Measurements from ENCODE around the gene CNGA2. TPM values are rescaled to one million over a fixed set of nuclear protein-coding genes. Genes with fewer than 3 reads are reported as not detected.

CNGA2 gene
- total RNA-seq, 2 experiments from 2014 or later = not detected

DNA sequence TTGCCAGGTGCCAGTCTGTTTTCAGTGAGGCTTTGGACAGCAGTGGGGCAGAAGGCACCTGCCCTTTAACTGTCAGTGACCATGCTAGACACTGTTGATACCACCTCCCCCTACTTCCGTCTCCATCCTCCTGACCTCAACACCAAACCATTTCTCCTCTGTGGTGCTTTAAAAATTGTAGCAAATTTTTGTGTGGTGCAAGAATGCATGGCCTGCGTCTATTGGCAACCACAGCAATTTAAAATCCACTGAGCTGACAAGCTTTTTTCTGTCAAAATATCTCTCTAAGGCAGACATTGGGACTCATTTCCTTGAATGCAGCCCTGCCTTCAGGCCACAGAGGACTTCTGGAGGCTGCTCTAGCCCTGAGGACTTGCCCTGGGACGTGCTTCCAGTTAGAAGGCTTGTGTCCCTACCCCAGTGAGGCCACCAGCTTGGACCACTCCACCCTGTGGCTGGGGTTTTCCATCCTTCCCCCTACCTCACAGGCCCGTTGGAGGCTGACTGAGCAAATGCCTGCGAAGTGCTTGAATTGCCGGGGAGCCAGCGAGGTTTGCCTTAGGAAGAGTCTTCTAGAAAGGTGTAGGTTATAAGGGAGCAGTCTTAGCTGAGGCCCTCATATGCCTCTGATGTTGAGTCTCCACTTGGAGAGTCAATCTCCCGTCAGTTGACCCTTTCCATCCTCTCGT, 32.4 kb upstream of the CNGA2 start:
- Mint-ChIP-seq H3K36me3 (ENCODE audit: low read depth) (no peaks in the 10 kb centered on the region), H3K27ac (no peak overlapping the region), H3K4me1 (no peaks in the 10 kb centered on the region), H3K9me3 (no peaks in the 10 kb centered on the region), H3K27me3 (no peaks in the 10 kb centered on the region), H3K4me3 (no peak overlapping the region)
- ChIA-PET POLR2A (no interaction called here), CTCF (no interaction called here)
- no peak for DNase-seq

DNA sequence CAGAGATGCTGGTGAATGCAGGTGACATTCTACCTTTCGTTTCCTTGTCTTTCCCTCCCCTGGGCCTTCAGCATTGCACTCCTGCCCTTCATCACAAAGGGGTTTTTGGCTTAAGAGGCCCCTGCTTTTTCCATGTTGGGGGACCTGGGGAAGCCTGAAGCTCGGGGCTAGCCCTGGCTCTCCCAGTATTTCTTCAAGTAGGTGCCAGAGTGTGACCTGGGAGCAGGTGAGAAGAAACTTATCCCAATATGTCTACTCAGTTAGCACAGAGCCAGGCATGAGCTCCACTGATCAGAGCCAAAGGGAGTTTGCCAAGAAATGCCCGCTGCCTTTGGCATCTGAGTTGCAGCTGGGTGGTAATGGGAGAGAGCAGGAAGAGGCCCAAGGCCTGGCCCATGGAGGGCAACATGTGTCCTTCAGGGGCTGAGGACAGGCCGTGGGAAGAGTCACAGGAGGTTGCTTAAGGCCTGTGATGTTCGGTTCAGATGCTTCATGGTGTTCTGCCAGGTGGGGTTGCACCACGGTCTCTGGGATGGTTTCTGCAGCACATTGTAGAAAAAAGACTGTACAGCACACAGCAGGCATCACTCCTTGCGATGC, 31.7 kb upstream of the CNGA2 start:
- ChIA-PET CTCF (no interaction called here), POLR2A (no interaction called here)
- Mint-ChIP-seq H3K4me1 (no peaks in the 10 kb centered on the region), H3K9me3 (no peaks in the 10 kb centered on the region), H3K27me3 (no peaks in the 10 kb centered on the region), H3K27ac (no peak overlapping the region), H3K4me3 (no peak overlapping the region), H3K36me3 (ENCODE audit: low read depth) (no peaks in the 10 kb centered on the region)
- DNase-seq = no peak

DNA sequence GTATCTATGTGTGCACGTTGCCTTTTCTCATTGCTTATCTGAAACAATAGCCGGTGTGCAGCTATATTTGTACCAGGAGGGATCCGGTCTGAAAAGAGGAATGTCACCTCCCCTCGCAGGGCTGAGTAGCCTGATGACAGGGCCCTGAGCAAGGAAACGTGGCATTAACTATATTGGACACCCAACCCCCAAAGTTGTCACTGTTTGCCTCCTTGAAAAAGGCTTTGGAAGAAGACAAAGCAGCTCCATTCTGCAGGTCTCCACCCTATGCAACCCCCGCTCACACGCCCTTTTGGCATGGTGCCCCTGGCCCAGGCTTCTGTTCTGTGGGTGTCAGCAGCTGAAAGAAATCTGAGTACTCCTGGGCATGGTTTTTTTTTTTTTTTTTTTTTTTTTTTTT, 31.1 kb upstream of the CNGA2 start:
- ChIA-PET POLR2A (no interaction called here), CTCF (no interaction called here)
- Mint-ChIP-seq H3K4me1 (no peaks in the 10 kb centered on the region), H3K9me3 (no peaks in the 10 kb centered on the region), H3K4me3 (no peak overlapping the region), H3K36me3 (ENCODE audit: low read depth) (no peaks in the 10 kb centered on the region), H3K27ac (no peak overlapping the region), H3K27me3 (no peaks in the 10 kb centered on the region)
- no peak for DNase-seq

DNA sequence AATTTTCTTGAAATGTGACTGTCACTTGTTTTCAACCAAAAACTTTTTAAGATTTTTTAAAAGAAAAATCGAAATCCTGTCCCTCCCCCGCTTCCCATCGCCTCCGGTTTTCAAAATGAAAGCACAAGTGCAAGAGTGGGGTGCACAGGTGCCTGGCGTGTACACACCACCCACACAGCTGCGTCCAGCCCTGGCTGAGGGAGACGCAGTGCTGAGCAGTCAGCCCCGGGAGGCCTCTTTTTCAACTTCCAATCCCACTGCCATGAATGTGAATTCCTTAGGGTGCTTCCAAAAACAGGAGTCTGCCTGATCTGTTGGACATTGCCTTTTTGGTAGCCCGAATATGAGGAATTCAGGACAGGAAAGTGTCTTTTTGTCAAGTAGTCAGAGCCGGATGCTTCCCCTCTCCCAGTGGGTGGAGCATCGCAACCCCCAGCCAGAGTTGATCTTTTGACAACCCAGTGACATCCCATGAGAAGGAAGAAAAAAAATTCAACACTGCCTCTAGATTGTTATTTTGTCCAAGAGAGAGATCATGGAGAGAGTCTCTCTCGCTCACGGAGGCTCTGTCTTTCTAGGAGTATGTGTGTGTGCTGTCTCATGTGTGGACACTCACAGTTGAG, 30.4 kb upstream of the CNGA2 start:
- POLR2A ChIA-PET = no interaction called here
- Mint-ChIP-seq H3K27me3 (no peaks in the 10 kb centered on the region), H3K36me3 (ENCODE audit: low read depth) (no peaks in the 10 kb centered on the region), H3K9me3 (no peaks in the 10 kb centered on the region), H3K4me1 (no peaks in the 10 kb centered on the region), H3K27ac (no peak overlapping the region), H3K4me3 (no peak overlapping the region)
- DNase-seq = no peak
- CTCF ChIA-PET = no interaction called here

DNA sequence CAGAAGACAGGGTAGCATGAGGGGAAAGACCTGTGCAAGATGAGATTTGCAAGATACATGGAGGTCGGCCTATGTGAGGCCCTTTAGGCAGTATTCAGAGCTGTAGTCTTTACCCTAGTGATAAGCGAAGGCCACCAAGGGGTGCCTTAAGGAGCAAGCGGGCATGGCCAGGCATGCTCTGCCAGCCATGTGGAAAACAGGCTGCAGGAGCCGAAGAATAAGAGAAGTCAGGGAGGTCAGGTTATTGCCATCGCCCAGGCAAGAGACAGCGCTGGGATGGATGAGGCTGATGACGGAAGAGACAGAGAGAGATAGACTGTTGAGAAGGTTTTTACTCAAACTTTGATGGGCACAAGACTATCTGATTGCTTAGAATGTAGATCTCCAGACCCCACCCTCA, 25.7 kb upstream of the CNGA2 start:
- H3K9me3 Mint-ChIP-seq = no peaks in the 10 kb centered on the region
- no peak overlapping the region for H3K27ac Mint-ChIP-seq
- H3K27me3 Mint-ChIP-seq = no peaks in the 10 kb centered on the region
- H3K4me1 Mint-ChIP-seq = no peaks in the 10 kb centered on the region
- POLR2A ChIA-PET = no interaction called here
- CTCF ChIA-PET = no interaction called here
- DNase-seq = no peak
- no peak overlapping the region for H3K4me3 Mint-ChIP-seq
- H3K36me3 Mint-ChIP-seq (ENCODE audit: low read depth) = no peaks in the 10 kb centered on the region

DNA sequence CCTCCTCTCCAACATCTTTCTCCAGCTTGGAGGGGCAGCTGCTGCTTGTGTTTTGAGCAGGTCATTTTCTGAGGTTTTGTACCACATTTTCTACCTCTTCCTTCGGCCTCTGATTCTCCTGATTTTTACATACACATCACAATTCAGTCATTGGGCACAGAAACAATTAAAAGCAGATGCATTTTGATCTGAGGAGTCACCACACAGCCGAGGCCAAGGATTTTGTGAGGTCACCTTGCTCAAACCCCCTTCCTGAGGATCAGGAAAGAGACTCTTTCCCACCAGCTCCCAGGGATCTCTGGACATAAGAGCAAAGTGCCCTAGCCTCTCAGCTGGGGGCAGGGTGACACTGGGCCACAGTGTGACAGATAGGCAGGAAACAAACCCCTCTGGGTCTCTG, 24.1 kb upstream of the CNGA2 start:
- H3K27me3 Mint-ChIP-seq = no peaks in the 10 kb centered on the region
- ChIA-PET POLR2A (no interaction called here), CTCF (no interaction called here)
- H3K4me1 Mint-ChIP-seq = no peaks in the 10 kb centered on the region
- no peaks in the 10 kb centered on the region for H3K36me3 Mint-ChIP-seq (ENCODE audit: low read depth)
- no peaks in the 10 kb centered on the region for H3K9me3 Mint-ChIP-seq
- H3K27ac Mint-ChIP-seq = no peak overlapping the region
- H3K4me3 Mint-ChIP-seq = no peak overlapping the region
- DNase-seq = no peak

DNA sequence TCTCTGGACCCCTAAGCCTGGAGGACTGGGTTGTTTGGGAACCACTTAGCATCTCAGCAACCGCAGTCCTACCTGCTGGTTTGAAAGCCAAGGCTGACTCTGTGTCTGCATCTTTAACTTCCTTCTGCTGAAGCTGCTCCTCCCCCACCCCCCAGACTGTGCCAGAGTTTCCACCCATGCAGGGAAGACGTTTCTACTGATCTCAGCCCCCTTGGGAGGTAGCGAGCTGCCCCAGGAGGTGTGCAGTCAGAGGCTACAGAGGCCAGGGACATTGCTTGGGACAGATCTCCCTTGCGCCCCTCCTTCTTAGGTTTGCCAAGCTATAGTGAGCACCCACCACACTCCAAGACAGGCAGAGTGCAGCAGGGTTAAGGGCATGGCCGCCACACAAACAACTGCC, 23.4 kb upstream of the CNGA2 start:
- CTCF ChIA-PET = no interaction called here
- Mint-ChIP-seq H3K4me1 (no peaks in the 10 kb centered on the region), H3K27me3 (no peaks in the 10 kb centered on the region), H3K9me3 (no peaks in the 10 kb centered on the region), H3K27ac (no peak overlapping the region), H3K4me3 (no peak overlapping the region), H3K36me3 (ENCODE audit: low read depth) (no peaks in the 10 kb centered on the region)
- no peak for DNase-seq
- POLR2A ChIA-PET = no interaction called here

DNA sequence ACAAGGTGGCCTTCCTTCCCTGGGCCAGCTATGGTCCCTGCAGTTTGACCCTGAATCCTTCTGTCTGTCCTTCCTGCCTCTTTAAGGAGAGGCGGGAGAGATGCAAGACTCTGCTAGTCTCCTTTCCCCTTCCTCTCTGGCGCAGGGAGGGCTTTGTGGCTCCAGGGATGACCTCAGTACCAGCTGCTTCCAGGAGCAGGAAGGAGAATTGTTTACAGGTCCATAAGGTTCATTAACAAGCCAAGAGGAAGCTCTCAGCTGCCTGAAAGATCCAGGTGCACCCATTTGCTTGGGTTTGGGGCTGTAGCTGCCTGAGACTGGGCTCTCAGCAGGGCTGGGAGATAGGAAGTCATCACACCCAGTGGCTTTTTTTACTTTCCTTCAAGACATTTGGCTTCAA, 22.8 kb upstream of the CNGA2 start:
- ChIA-PET CTCF (no interaction called here), POLR2A (no interaction called here)
- no peaks in the 10 kb centered on the region for H3K36me3 Mint-ChIP-seq (ENCODE audit: low read depth)
- peaks cover 2% of the 10 kb centered on the region for H3K27me3 Mint-ChIP-seq
- H3K4me1 Mint-ChIP-seq = no peaks in the 10 kb centered on the region
- no peak for DNase-seq
- no peaks in the 10 kb centered on the region for H3K9me3 Mint-ChIP-seq
- H3K27ac Mint-ChIP-seq = no peak overlapping the region
- no peak overlapping the region for H3K4me3 Mint-ChIP-seq

DNA sequence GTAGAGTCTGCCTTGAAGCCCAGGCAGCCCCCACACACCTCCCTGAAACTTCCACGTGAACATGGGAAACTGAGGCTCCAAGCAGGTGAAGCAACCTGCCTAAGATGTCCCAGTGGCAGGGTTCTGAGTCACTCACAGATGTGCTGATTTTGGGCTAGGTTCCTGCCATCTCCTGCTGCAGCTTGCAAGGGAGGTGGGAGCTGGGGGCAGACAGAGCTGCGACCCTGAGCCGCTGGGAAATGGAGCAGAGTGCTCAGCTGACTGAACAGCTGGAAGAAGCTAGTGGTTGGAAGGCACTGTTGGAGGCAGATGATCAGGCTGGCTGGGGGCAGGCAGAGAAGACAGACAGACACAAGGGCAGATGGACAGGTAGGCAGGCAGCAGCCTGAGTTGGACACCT, 22.3 kb upstream of the CNGA2 start:
- Mint-ChIP-seq H3K4me3 (no peak overlapping the region), H3K9me3 (no peaks in the 10 kb centered on the region), H3K27me3 (peaks cover 2% of the 10 kb centered on the region), H3K27ac (no peak overlapping the region), H3K36me3 (ENCODE audit: low read depth) (no peaks in the 10 kb centered on the region), H3K4me1 (no peaks in the 10 kb centered on the region)
- DNase-seq = no peak
- POLR2A ChIA-PET = no interaction called here
- CTCF ChIA-PET = no interaction called here

DNA sequence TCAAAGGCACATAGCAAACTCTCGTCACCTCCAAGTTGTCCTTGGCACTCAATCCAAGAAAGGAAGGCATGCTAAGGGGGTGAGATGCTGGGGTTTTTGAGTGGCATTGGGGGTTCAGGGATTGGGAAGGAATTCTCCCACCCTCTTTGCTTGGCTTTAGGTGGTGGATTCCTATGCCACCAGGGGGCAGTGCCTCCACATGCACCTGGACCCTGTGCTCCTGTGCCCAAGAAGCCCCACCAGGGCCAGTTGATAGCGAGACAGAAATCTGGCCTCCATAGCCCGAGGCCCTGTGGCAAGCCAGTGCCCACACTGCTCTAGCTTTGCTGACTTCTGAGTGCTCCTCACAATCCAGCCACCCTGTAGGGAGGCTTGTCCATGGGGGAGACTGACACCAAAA, 20.7 kb upstream of the CNGA2 start:
- DNase-seq = peak; percentile 16
- POLR2A ChIA-PET = no interaction called here
- H3K36me3 Mint-ChIP-seq (ENCODE audit: low read depth) = no peaks in the 10 kb centered on the region
- H3K4me1 Mint-ChIP-seq = no peaks in the 10 kb centered on the region
- H3K9me3 Mint-ChIP-seq = no peaks in the 10 kb centered on the region
- CTCF ChIA-PET = no interaction called here
- H3K4me3 Mint-ChIP-seq = no peak overlapping the region
- no peak overlapping the region for H3K27ac Mint-ChIP-seq
- peaks cover 4% of the 10 kb centered on the region for H3K27me3 Mint-ChIP-seq

DNA sequence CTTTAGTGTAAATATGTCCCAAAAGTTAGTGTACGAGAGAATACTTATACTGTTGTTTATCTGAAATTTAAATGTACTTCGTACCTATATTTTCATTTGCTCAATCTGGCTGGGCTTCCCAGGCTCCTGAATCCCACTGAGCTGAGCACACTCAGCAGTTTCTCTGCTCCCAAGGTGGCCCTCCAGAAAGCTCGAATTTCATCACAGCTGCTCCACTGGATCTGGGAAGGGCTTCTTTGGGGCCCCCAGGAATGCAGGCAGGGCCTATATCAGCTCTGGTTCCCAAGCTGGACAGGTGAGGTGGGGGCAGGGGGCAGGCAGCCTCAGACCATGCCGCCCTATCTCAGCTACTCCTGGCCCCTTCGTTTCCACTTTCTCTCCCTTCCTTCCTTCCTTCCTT, 20.2 kb upstream of the CNGA2 start:
- no peak overlapping the region for H3K27ac Mint-ChIP-seq
- no peak for DNase-seq
- peaks cover 4% of the 10 kb centered on the region for H3K27me3 Mint-ChIP-seq
- no peak overlapping the region for H3K4me3 Mint-ChIP-seq
- no peaks in the 10 kb centered on the region for H3K4me1 Mint-ChIP-seq
- no peaks in the 10 kb centered on the region for H3K9me3 Mint-ChIP-seq
- CTCF ChIA-PET = no interaction called here
- POLR2A ChIA-PET = no interaction called here
- H3K36me3 Mint-ChIP-seq (ENCODE audit: low read depth) = no peaks in the 10 kb centered on the region

DNA sequence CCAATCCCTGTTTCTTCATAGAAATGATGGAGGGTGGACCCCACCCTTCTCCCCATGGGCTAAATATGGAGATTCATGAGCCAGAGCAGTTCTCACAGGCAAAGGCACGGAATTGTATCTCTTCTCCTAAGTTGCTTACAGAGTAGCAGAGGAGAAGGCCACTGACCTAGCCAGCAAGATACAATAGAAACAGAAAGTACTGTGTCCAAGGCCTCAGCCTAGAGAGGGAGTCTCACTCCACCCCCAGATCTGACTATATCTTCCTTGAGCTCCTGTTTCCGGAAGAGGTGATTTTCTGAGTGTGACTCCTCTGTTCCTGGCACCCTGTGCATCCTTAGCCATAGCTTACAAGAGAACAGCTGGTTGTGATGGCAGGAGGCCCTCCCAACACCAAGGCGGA, 18.8 kb upstream of the CNGA2 start, which contains the start of gene FATE1:
Gene FATE1, plus strand, starts transcription at position 284 of the 400 bp plus-strand sequence. Its CDS starts 85 bp downstream, at position 369.
- ChIA-PET POLR2A (no interaction called here), CTCF (no interaction called here)
- Mint-ChIP-seq H3K4me3 (no peak within 1 kb of the TSS), H3K9me3 (no peaks in the 10 kb centered on the region), H3K4me1 (no peaks in the 10 kb centered on the region), H3K27ac (no peak within 1 kb of the TSS), H3K27me3 (peaks cover 4% of the 10 kb centered on the region), H3K36me3 (ENCODE audit: low read depth) (no peaks in the 10 kb centered on the region)
- no peak for DNase-seq

DNA sequence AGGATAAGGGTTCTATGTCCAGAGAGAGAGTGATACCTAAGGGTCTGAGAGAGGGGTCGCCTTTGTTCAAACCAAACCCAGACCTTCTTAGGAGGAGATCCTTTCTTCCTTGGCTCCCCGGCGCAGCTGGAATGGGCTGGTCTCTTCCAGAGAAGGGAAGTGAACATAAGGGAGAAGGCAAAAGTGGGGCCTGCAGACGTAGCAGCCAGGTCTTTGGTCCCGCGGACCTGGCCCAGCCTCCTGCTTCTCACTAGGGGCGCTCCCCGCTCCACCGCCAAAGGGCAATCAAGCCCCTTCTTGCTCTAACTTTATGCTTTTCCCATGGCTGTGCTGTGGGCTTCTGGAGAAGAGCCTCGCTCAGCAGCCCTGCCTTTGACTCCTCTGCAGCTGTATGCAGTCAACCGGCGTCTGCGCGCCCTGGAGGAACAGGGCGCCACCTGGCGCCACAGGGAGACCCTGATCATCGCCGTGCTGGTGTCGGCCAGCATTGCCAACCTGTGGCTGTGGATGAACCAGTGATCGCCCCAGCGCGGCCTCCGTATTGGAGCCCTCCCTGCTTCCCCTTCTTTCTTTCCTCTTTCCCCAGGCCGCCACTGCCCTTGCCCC, 12.2 kb upstream of the CNGA2 start:
- Mint-ChIP-seq H3K36me3 (ENCODE audit: low read depth) (no peaks in the 10 kb centered on the region), H3K4me3 (no peak overlapping the region), H3K4me1 (no peaks in the 10 kb centered on the region), H3K27me3 (peaks cover 2% of the 10 kb centered on the region), H3K27ac (no peak overlapping the region), H3K9me3 (no peaks in the 10 kb centered on the region)
- CTCF ChIA-PET = no interaction called here
- no peak for DNase-seq
- POLR2A ChIA-PET = no interaction called here
